Stimulated activated memory B cell treated with anti-CD40 and anti-IgM and Interleukin-4, amounts not matched to agents 10 μg/mL and 1 μg/mL and 100 μg/mL, for 72 hours (primary cell): ENCODE data around the gene REX1BD.

Experiments used
- ATAC-seq: fragments of 150-1000 bp; cut with Tn5 transposase; 2 replicates; pipeline ENCODE4 v1.10.0; 2021
- H3K27ac Mint-ChIP-seq: one replicate; pipeline ENCODE4 v1.8.0; 2022; ENCODE audit warnings: mild to moderate bottlenecking, mixed read lengths
- H3K27me3 Mint-ChIP-seq: one replicate; pipeline ENCODE4 v1.8.0; 2022; ENCODE audit warnings: mixed read lengths
- H3K36me3 Mint-ChIP-seq: one replicate; pipeline ENCODE4 v1.8.0; 2022; ENCODE audit warnings: mixed read lengths
- H3K4me1 Mint-ChIP-seq: one replicate; pipeline ENCODE4 v1.8.0; 2022; ENCODE audit warnings: mixed read lengths
- H3K4me3 Mint-ChIP-seq: one replicate; pipeline ENCODE4 v1.8.0; 2022; ENCODE audit warnings: mild to moderate bottlenecking, moderate library complexity, mixed read lengths
- H3K9me3 Mint-ChIP-seq: one replicate; pipeline ENCODE4 v1.8.0; 2022; ENCODE audit warnings: mixed read lengths

The REX1BD gene

GRCh38 chr19:18637673-18638630 is 49.4 kb downstream of the REX1BD start:
- H3K27me3 Mint-ChIP-seq: no peaks in the 10 kb centered on the region
- no peaks in the 10 kb centered on the region for H3K9me3 Mint-ChIP-seq
- peaks cover 32% of the 10 kb centered on the region for H3K4me1 Mint-ChIP-seq
- no peaks in the 10 kb centered on the region for H3K36me3 Mint-ChIP-seq
- peak overlapping the region; percentile 79 for H3K27ac Mint-ChIP-seq
- no peak for ATAC-seq
- H3K4me3 Mint-ChIP-seq: peak overlapping the region; percentile 87

- Mint-ChIP-seq H3K4me1 (peaks cover 39% of the 10 kb centered on the region), H3K9me3 (no peaks in the 10 kb centered on the region), H3K27me3 (no peaks in the 10 kb centered on the region), H3K27ac (no peak overlapping the region), H3K4me3 (no peak overlapping the region), H3K36me3 (no peaks in the 10 kb centered on the region)
- no peak for ATAC-seq
Observed at GRCh38 chr19:18639706-18640243, 51.2 kb downstream of the REX1BD start.
